ENCODE data around the gene ADD3. TPM values are rescaled to one million over a fixed set of nuclear protein-coding genes. Genes with fewer than 3 reads are reported as not detected.

ADD3 gene
- total and polyA plus RNA-seq, 2 donors (not counting 3 experiments of a cell fraction or from before 2014, with no cell fraction given), result 14.9 to 55.2 TPM

- Histone ChIP-seq H3K4me3 (replicated peaks in 1 of 3; ENCODE audit: insufficient read depth in 1 of 3, low read depth in 1 of 3, low read length in 3 of 3) (no peak overlapping the region), H3K27me3 (ENCODE audit: control insufficient read depth in 2 of 2, insufficient read depth in 2 of 2, low read length in 2 of 2) (no peaks in the 10 kb centered on the region), H3K9me3 (replicated peaks; ENCODE audit: control insufficient read depth, insufficient read depth, low read length) (no peaks in the 10 kb centered on the region), H3K36me3 (ENCODE audit: control insufficient read depth in 2 of 2, extremely low read depth in 1 of 2, insufficient read depth in 2 of 2, low read length in 2 of 2) (no peaks in the 10 kb centered on the region), H2AFZ (ENCODE audit: low read depth, low read length) (no peak overlapping the region), H3K4me1 (ENCODE audit: control insufficient read depth, extremely low read depth, insufficient read depth, low read length) (peaks cover 14% of the 10 kb centered on the region), H3K4me2 (ENCODE audit: insufficient read depth, low read length) (no peak overlapping the region), H3K79me2 (ENCODE audit: control insufficient read depth, insufficient read depth, low read length) (no peaks in the 10 kb centered on the region), H3K27ac (ENCODE audit: insufficient read depth, low read depth, low read length) (no peak overlapping the region), H3K9ac (replicated peaks; ENCODE audit: extremely low read depth, insufficient read depth, low read length) (no peak overlapping the region), H4K20me1 (replicated peaks; ENCODE audit: control insufficient read depth, extremely low read depth, insufficient read depth, low read length) (no peaks in the 10 kb centered on the region), H3K9me1 (replicated peaks; ENCODE audit: control insufficient read depth, extremely low read depth, insufficient read depth, low read length) (no peaks in the 10 kb centered on the region)
- DNase-seq (ENCODE audit: low read depth, low spot score) (peak; percentile 47), FAIRE-seq (no peak)
- no peak for TF ChIP-seq JUN (IDR thresholded peaks at IDR 0.05; ENCODE audit: borderline replicate concordance, insufficient read depth, insufficient read length, low read depth)
- no peak for TF ChIP-seq CTCF (IDR thresholded peaks at IDR 0.05; ENCODE audit: extremely low read depth in 1 of 2, insufficient read depth in 1 of 2, low read depth in 1 of 2, low read length in 2 of 2)
- TF ChIP-seq FOS (IDR thresholded peaks at IDR 0.05; ENCODE audit: borderline replicate concordance, insufficient read depth, low read length), result no peak
- TF ChIP-seq POLR2AphosphoS5 (IDR thresholded peaks at IDR 0.05; ENCODE audit: insufficient read depth, low read depth, low read length), result no peak
- BruUV-seq (replicated peaks), result no TSS peak
- intact Hi-C loops (cut with micrococcal nuclease), result loop anchor here (2.0 kb wide), 2 partner anchors 15 to 51 kb away; no protein-coding TSS in a partner anchor
- dilution Hi-C loops (cut with MboI; ENCODE audit: extremely low pct_ligation_motif_present, low sequenced_read_pairs), result no loop called here
- CTCF ChIA-PET, result no interaction called here
- POLR2A ChIA-PET, result interaction anchor here (1.1 kb wide), 1 partner anchor 18 kb away, joined by 10 read pairs; no protein-coding TSS in a partner anchor
Observed at GRCh38 chr10:110059925-110060324, 52.1 kb downstream of the ADD3 start.

GRCh38 chr10:110061687-110062086 is 53.9 kb downstream of the ADD3 start:
- BruUV-seq (replicated peaks), result no TSS peak
- no peaks in the 10 kb centered on the region for H3K36me3 ChIP-seq (ENCODE audit: control insufficient read depth in 2 of 2, extremely low read depth in 1 of 2, insufficient read depth in 2 of 2, low read length in 2 of 2)
- H3K27me3 ChIP-seq (ENCODE audit: control insufficient read depth in 2 of 2, insufficient read depth in 2 of 2, low read length in 2 of 2), result no peaks in the 10 kb centered on the region
- H2AFZ ChIP-seq (ENCODE audit: low read depth, low read length), result no peak overlapping the region
- ChIA-PET POLR2A (no interaction called here), CTCF (interaction anchor here (1.0 to 1.1 kb wide), 2 partner anchors 27 to 177 kb away, joined by 3 to 4 read pairs; no protein-coding TSS in a partner anchor)
- TF ChIP-seq MYC (IDR thresholded peaks at IDR 0.05; ENCODE audit: low read depth, low read length) (no peak), GATA2 (IDR thresholded peaks at IDR 0.05; ENCODE audit: insufficient read depth, insufficient read length, low read depth, low read length) (no peak), JUN (IDR thresholded peaks at IDR 0.05; ENCODE audit: borderline replicate concordance, insufficient read depth, insufficient read length, low read depth) (no peak), MAX (IDR thresholded peaks at IDR 0.05; ENCODE audit: insufficient read depth, insufficient read length) (no peak), POLR2A (IDR thresholded peaks at IDR 0.05; ENCODE audit: low read depth, low read length) (no peak), FOS (IDR thresholded peaks at IDR 0.05; ENCODE audit: borderline replicate concordance, insufficient read depth, low read length) (no peak), EZH2 (IDR thresholded peaks at IDR 0.05; ENCODE audit: borderline replicate concordance, low read depth, low read length, severe bottlenecking) (no peak), POLR2AphosphoS5 (IDR thresholded peaks at IDR 0.05; ENCODE audit: insufficient read depth, low read depth, low read length) (no peak), CTCF (IDR thresholded peaks at IDR 0.05; ENCODE audit: extremely low read depth in 1 of 2, insufficient read depth in 1 of 2, low read depth in 1 of 2, low read length in 2 of 2) (no peak)
- H3K4me2 ChIP-seq (ENCODE audit: insufficient read depth, low read length), result no peak overlapping the region
- no peak overlapping the region for H3K9ac ChIP-seq (replicated peaks; ENCODE audit: extremely low read depth, insufficient read depth, low read length)
- no peaks in the 10 kb centered on the region for H3K79me2 ChIP-seq (ENCODE audit: control insufficient read depth, insufficient read depth, low read length)
- dilution Hi-C loops (cut with MboI; ENCODE audit: extremely low pct_ligation_motif_present, low sequenced_read_pairs) (no loop called here), intact Hi-C loops (cut with micrococcal nuclease) (no loop called here)
- DNase-seq (ENCODE audit: low read depth, low spot score), result no peak
- peaks cover 14% of the 10 kb centered on the region for H3K4me1 ChIP-seq (ENCODE audit: control insufficient read depth, extremely low read depth, insufficient read depth, low read length)
- FAIRE-seq, result no peak
- H3K9me1 ChIP-seq (replicated peaks; ENCODE audit: control insufficient read depth, extremely low read depth, insufficient read depth, low read length), result no peaks in the 10 kb centered on the region
- no peak overlapping the region for H3K4me3 ChIP-seq (replicated peaks in 1 of 3; ENCODE audit: insufficient read depth in 1 of 3, low read depth in 1 of 3, low read length in 3 of 3)
- no peaks in the 10 kb centered on the region for H3K9me3 ChIP-seq (replicated peaks; ENCODE audit: control insufficient read depth, insufficient read depth, low read length)
- no peaks in the 10 kb centered on the region for H4K20me1 ChIP-seq (replicated peaks; ENCODE audit: control insufficient read depth, extremely low read depth, insufficient read depth, low read length)
- H3K27ac ChIP-seq (ENCODE audit: insufficient read depth, low read depth, low read length), result no peak overlapping the region
